Measurements from ENCODE around the gene TENM4.

TENM4 gene

GRCh38 chr11:79396674-79397073 lies 44.2 kb downstream of the TENM4 start:
- no peak for DNase-seq (ENCODE audit: low read depth)

GRCh38 chr11:79396001-79396400 lies 44.8 kb downstream of the TENM4 start:
- DNase-seq (ENCODE audit: low read depth), result no peak
- H3K4me3 ChIP-seq (ENCODE audit: low read depth, low read length), result no peak overlapping the region
- no peak for TF ChIP-seq CTCF (conservative IDR thresholded peaks at IDR 0.05; ENCODE audit: low read depth, low read length)

More at GRCh38 chr11:79396674-79397073, 44.2 kb downstream of the TENM4 start:
- no peak for TF ChIP-seq CTCF (conservative IDR thresholded peaks at IDR 0.05; ENCODE audit: low read depth, low read length)
- no peak overlapping the region for H3K4me3 ChIP-seq (ENCODE audit: low read depth, low read length)

- H3K4me3 ChIP-seq (ENCODE audit: low read depth, low read length), result no peak overlapping the region
- TF ChIP-seq CTCF (conservative IDR thresholded peaks at IDR 0.05; ENCODE audit: low read depth, low read length), result no peak
- DNase-seq (ENCODE audit: low read depth), result no peak
Measured at GRCh38 chr11:79393362-79394043, 47.3 kb downstream of the TENM4 start.

GRCh38 chr11:79392161-79392560 lies 48.7 kb downstream of the TENM4 start:
- DNase-seq (ENCODE audit: low read depth), result no peak
- no peak for TF ChIP-seq CTCF (conservative IDR thresholded peaks at IDR 0.05; ENCODE audit: low read depth, low read length)

GRCh38 chr11:79390923-79391322 lies 49.9 kb downstream of the TENM4 start:
- DNase-seq (ENCODE audit: low read depth), result no peak
- H3K4me3 ChIP-seq (ENCODE audit: low read depth, low read length), result no peak overlapping the region
- no peak for TF ChIP-seq CTCF (conservative IDR thresholded peaks at IDR 0.05; ENCODE audit: low read depth, low read length)

More at GRCh38 chr11:79392161-79392560, 48.7 kb downstream of the TENM4 start:
- no peak overlapping the region for H3K4me3 ChIP-seq (ENCODE audit: low read depth, low read length)

- no peak overlapping the region for H3K4me3 ChIP-seq (ENCODE audit: low read depth, low read length)
- DNase-seq (ENCODE audit: low read depth), result no peak
- TF ChIP-seq CTCF (conservative IDR thresholded peaks at IDR 0.05; ENCODE audit: low read depth, low read length), result no peak
Measured at GRCh38 chr11:79390477-79390876, 50.4 kb downstream of the TENM4 start.

GRCh38 chr11:79388201-79388600 lies 52.6 kb downstream of the TENM4 start:
- no peak overlapping the region for H3K4me3 ChIP-seq (ENCODE audit: low read depth, low read length)
- TF ChIP-seq CTCF (conservative IDR thresholded peaks at IDR 0.05; ENCODE audit: low read depth, low read length), result no peak
- DNase-seq (ENCODE audit: low read depth), result no peak

Measured in choroid plexus epithelial cell (primary cell).